ENCODE results near the gene HTRA2. TPM values are rescaled to one million over a fixed set of nuclear protein-coding genes. Genes with fewer than 3 reads are reported as not detected.
"Not testable (repeated sequence)": the region's sequence is repeated elsewhere in the genome, so short reads cannot be mapped to it uniquely, and the experiment has no call there.

The HTRA2 gene
- 10 to 100 TPM; 36.5 to 46.8 TPM for total RNA-seq
- polyA plus RNA-seq (ENCODE audit: insufficient read depth, low read depth, low replicate concordance) = 45.8 TPM
- long read RNA-seq, donor 1, transcript HTRA2-201 (8 exons, 2,370 nt) = major isoform, 14 of 14 reads
- long read RNA-seq, donor 1, partial matches to known transcripts = 0 of 14 reads
- long read RNA-seq, donor 1, other reads (novel, unspliced or antisense) = 0 of 14 reads
- long read RNA-seq, donor 2, transcript HTRA2-201 (8 exons, 2,370 nt) = major isoform, 5 of 8 reads
- long read RNA-seq, donor 2, partial matches to known transcripts = 0 of 8 reads
- long read RNA-seq, donor 2, other reads (novel, unspliced or antisense) = 0 of 8 reads

- Histone ChIP-seq H3K4me1 (peaks cover 16% of the 10 kb centered on the region), H3K27me3 (no peaks in the 10 kb centered on the region), H3K9me3 (no peaks in the 10 kb centered on the region), H3K36me3 (ENCODE audit: low read depth, missing control alignments) (no peaks in the 10 kb centered on the region), H3K4me3 (peak within 1 kb of the TSS; percentile 72 to 87), H3K27ac (peak within 1 kb of the TSS; percentile 62 to 82)
- intact Hi-C loops (cut with DNase I; ENCODE audit: low total_unique reads) = no loop called here
- DNase-seq = peak; percentile 99
- TF ChIP-seq CTCF (IDR thresholded peaks at IDR 0.05) (no peak), POLR2A (IDR thresholded peaks at IDR 0.05) (no peak)
- 0 to 3% methylated on average over 15 to 56 of the region's 87 CpGs for WGBS, 2 donors
Measured at GRCh38 chr2:74529357-74530238, at the start of gene HTRA2, which contains the start of gene AUP1. Gene HTRA2 (plus strand): TSS chr2:74529933. CDS start chr2:74530007, 74 bp downstream. Gene AUP1 (minus strand): TSS chr2:74529706. CDS start chr2:74529629, 77 bp downstream.

GRCh38 chr2:74481431-74481830, 48.3 kb upstream of the HTRA2 start:
- DNase-seq = no peak
- intact Hi-C loops (cut with DNase I; ENCODE audit: low total_unique reads) = loop anchor here (10.0 kb wide), 1 partner anchor 103 kb away; no protein-coding TSS in a partner anchor
- no peaks in the 10 kb centered on the region for H3K9me3 ChIP-seq
- peak overlapping the region; percentile 87 to 90 for H3K4me3 ChIP-seq
- no peak overlapping the region for H3K27ac ChIP-seq
- no peaks in the 10 kb centered on the region for H3K27me3 ChIP-seq
- WGBS, 2 donors = 19 to 40% methylated on average over 3 of the region's 3 CpGs
- H3K4me1 ChIP-seq = peaks cover 20% of the 10 kb centered on the region
- TF ChIP-seq CTCF (IDR thresholded peaks at IDR 0.05) (no peak), POLR2A (IDR thresholded peaks at IDR 0.05) (no peak)
- H3K36me3 ChIP-seq (ENCODE audit: low read depth, missing control alignments) = no peaks in the 10 kb centered on the region

GRCh38 chr2:74481961-74482800, 47.6 kb upstream of the HTRA2 start:
- peaks cover 20% of the 10 kb centered on the region for H3K4me1 ChIP-seq
- peak overlapping the region; percentile 87 to 90 for H3K4me3 ChIP-seq
- H3K36me3 ChIP-seq (ENCODE audit: low read depth, missing control alignments) = no peaks in the 10 kb centered on the region
- peak; percentile 36 for DNase-seq
- H3K27me3 ChIP-seq = no peaks in the 10 kb centered on the region
- TF ChIP-seq POLR2A (IDR thresholded peaks at IDR 0.05) = no peak
- no peak for TF ChIP-seq CTCF (IDR thresholded peaks at IDR 0.05)
- WGBS, 2 donors = 1 to 2% methylated on average over 24 to 75 of the region's 80 CpGs
- H3K9me3 ChIP-seq = no peaks in the 10 kb centered on the region
- intact Hi-C loops (cut with DNase I; ENCODE audit: low total_unique reads) = loop anchor here (10.0 kb wide), 1 partner anchor 103 kb away; no protein-coding TSS in a partner anchor
- peak overlapping the region; percentile 85 to 93 for H3K27ac ChIP-seq

- Histone ChIP-seq H3K36me3 (ENCODE audit: low read depth, missing control alignments) (no peaks in the 10 kb centered on the region), H3K27ac (peak within 1 kb of the TSS; percentile 85 to 93), H3K4me1 (peaks cover 20% of the 10 kb centered on the region), H3K27me3 (no peaks in the 10 kb centered on the region), H3K9me3 (no peaks in the 10 kb centered on the region), H3K4me3 (peak within 1 kb of the TSS; percentile 87 to 90)
- TF ChIP-seq CTCF (IDR thresholded peaks at IDR 0.05) = peak; percentile 69 to 88 (median 71)
- TF ChIP-seq POLR2A (IDR thresholded peaks at IDR 0.05) = no peak
- 0% methylated on average over 45 to 50 of the region's 50 CpGs for WGBS, 2 donors
- DNase-seq = peak; percentile 98
- intact Hi-C loops (cut with DNase I; ENCODE audit: low total_unique reads) = loop anchor here (10.0 kb wide), 1 partner anchor 102 kb away; no protein-coding TSS in a partner anchor
Measured at GRCh38 chr2:74482801-74483674, 46.7 kb upstream of the HTRA2 start, which contains the start of the genes CCDC142 and TTC31. Gene CCDC142 (minus strand): TSS chr2:74482998. CDS start chr2:74482837, 161 bp downstream. Gene TTC31 (plus strand): TSS chr2:74483081. CDS start chr2:74483096, 15 bp downstream.

GRCh38 chr2:74483675-74484164, 46.0 kb upstream of the HTRA2 start:
- not testable (repeated sequence) for H3K9me3 ChIP-seq; H3K27ac ChIP-seq; H3K27me3 ChIP-seq; DNase-seq; H3K36me3 ChIP-seq (ENCODE audit: low read depth, missing control alignments)
- intact Hi-C loops (cut with DNase I; ENCODE audit: low total_unique reads) = loop anchor here (10.0 kb wide), 1 partner anchor 101 kb away; no protein-coding TSS in a partner anchor
- 52 to 62% methylated on average over 19 of the region's 19 CpGs for WGBS, 2 donors
- Histone ChIP-seq H3K4me1 (peaks cover 20% of the 10 kb centered on the region), H3K4me3 (peak overlapping the region; percentile 87 to 90)
